HG02763 (cell line): Measurements from ENCODE around the gene ANXA1.

ENCODE experiments used
- ATAC-seq: cut with Tn5 transposase; IDR thresholded peaks from one replicate; pipeline ENCODE4 v1.9.1; 2021; ENCODE audit warnings: mild to moderate bottlenecking, moderate library complexity; ENCODE audit not compliant: unreplicated experiment

The ANXA1 gene

DNA sequence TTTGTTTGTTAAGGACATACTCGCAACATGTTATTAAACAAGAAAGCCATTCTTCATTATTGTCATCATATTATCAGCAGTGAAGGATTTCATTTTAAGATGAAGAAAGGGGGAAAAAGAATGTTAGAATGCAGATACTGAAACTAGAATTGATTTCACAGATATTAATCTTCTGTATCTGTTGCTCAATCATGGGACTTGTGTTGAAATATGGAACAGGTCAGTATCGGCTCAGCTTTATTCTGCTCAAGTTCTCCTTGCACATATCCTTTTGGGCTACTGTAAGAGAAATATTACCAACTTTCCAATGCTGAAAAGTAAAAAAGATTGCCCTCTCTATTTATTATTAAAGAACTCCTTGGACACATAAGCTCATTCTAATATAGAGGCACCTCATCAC lies 13.8 kb upstream of the ANXA1 start:
- no peak for ATAC-seq

DNA sequence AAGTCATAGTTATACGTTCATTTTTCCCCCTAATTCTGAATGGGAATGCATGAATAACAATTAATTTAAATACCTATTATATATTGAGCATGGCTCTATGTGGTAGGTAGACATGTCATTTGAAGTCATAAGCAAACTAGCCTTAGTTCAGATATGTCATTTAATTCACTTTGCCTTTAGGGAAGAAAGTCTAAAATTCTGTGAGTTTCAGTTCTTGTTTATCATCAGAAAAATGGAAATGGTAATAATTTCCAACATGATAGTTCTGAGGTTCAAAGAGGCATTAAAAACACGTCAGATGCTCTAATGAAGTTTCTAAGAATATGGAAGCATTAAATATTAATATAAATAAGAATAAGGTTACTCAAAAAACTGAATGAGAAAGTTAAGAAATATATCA lies 13.1 kb upstream of the ANXA1 start:
- ATAC-seq, result no peak

DNA sequence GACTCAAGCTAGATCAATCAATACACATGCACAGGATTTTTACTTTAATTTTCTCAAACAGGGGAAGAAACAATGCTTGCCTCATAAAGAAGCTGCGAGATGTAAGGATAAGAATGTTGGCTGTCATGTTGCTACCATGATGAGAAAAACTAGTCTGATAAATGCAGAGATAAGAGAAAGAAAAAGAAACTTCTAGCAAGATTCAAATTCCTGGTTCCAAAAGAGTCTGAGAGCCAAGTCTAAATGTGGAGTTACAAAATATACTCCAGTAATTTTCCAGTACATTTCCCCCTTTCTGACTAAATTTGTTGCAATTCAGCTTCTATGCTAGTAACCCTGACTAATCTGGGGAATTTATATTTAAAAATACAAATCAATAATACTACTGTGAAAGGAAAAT lies 10.4 kb upstream of the ANXA1 start:
- no peak for ATAC-seq

DNA sequence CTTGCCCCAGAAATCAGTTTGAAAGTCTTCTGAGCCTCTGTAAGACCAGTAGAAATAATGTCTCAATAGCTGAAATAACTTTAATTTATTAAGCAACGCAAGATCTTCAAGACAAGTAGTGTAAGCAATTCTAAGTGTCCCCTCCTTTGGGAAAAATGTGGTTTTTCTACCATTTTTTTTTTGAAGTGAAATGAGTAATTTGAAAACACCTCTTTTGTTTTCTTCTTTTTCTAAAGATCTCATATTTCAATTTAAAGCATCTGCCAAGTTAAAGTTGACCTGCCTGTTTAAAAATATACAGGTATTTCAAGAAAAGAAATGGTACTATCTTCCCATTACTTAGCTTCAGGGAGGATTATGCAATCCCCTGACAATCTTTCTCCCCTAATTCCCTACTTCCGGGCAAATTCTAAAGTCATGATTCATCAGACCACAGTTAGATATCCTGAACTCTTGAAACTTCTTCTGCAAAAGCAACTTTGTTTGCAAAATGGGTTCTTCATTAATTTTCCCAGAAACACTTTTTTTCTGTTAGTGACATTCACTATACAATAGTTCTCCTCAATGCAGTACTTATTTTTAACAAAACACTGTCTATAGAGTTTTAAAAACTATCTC lies 7.8 kb upstream of the ANXA1 start:
- ATAC-seq, result no peak

DNA sequence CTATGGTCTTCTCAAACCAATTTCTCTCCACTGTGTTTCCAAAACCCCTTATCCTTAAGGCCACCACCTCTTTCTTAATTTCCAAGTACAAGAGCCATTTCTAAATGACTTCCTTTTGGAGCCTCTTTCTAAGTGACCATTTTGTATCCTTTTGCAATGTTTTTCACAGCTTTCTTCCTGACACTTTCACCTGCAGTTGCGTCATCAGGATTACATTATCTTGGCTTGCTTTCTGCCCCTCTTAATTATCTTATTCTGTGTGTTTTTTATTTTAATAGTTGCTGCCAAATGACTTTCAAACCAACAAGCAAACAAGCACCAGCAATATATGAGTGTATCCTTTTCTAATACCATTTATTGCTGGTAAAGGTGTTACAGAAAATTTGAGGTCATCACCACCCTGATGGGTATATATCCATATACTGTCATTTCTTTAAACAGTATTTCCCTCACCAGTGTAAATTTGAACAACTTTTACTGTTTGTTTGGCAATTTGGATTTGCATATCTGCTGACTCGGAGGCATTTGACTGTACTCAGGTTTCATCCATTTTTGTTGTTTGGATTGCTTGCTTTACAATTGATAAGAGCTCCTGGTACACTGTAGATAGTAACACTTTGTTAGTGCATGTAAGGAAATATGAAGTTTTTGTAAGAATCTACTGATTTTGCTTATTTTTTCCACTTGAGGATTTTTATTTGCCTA lies 5.4 kb upstream of the ANXA1 start:
- ATAC-seq, result no peak

DNA sequence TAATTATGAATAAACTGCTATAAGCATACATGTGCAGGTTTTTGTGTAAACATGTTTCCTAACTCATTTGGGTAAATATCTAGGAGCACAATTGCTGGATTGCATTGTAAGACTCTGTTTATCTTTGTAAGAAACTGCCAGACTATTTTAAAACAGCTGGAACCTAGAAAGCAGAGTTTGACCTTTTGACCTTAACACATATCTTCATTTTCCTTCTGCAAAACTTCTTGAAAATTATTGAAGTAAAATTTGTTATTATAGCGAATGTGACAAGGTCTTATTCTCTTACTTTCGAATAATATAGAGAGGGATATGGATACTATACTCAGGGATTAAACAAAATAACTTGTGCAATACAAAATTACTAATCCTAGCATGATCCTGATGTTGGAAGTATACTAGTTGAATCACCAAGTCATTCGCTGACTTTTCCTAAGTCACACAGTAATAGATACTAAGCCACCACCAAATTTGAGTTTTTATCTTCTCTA lies 3.2 kb upstream of the ANXA1 start:
- no peak for ATAC-seq

DNA sequence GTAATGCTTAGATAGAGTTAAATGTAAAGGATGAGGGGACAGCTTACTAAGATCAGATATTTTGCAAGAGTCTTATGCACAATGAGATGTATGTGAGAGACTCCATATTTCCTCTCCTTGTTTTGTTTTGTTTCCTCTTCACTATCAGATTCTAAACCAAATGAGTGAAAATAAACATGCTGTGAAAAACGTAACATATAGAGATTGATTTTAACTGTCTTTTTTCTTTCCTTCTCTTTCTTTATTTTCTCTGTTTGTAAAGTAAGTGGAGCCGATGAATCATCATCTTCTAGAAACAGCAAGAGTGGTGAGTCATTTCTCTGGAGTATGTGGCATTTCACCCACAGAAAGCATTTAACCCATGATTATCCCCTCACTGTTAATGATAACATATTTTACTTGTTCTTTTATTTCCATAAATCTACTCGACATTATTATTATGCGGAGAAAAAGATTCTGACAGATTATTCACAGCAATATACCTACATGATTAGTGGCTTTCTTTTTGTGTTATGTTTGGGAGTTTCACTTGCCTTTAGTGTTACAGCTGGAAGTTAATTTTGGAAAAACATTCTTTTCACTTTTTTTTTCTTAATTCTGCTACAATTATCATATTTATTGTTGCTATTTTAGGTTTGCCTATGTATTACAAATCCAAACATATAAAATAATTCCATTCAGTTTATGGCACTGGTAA lies 2.1 kb upstream of the ANXA1 start:
- ATAC-seq, result peak; percentile 65

DNA sequence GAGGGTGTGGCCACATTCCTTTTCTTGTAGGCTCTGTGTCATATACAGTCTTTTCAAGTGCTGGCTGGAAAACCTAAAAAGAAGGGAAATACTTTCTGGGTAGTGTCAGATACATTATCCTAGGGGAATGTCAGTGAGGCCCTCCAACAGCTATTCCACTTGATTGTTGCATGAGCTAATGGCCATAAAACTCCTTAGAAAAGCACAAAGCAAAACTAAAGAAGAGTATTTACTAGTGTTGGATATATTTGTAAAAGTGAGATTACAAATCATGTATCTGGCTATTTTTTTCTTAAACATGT lies 829 bp downstream of the ANXA1 start:
- ATAC-seq, result no peak

DNA sequence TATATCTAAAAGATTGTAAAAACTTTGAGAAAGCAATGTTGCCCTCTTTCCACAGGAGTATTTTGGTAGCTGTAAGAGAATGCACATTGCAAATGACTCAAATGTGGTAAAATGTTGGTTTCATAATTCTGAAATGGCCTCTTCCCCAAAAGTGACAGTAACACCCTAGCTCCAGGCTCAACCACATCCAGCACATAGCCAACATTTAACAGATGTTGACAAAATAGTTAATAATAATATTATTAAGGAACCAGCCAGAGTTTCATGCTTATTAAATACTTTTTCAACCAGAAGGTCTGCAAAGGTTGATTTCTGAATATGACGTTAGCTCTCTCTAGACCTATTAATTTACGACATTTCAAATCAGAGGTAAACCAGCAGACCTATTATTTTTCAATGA lies 1.3 kb downstream of the ANXA1 start:
- peak; percentile 59 for ATAC-seq

DNA sequence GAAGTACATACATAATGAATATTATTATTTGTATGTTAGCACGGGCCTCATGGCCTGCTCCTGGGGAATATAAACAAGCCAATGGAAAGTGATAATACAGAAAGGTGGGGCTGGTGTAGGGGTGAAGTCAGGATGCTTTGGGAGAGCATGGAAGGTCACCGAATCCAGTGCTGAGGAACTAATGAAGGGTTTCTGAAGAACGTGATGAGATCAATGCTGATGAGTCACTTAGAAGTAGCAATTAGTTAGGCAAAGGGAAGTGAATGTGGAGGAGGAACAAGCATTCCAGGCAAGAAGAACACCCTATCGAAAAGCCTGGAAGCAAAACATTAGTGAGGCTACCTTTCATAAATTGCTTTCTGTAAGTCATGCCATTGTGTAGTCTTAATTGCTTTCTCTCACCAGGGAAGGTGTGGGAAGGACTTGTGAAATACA lies 2.1 kb downstream of the ANXA1 start:
- ATAC-seq, result no peak

DNA sequence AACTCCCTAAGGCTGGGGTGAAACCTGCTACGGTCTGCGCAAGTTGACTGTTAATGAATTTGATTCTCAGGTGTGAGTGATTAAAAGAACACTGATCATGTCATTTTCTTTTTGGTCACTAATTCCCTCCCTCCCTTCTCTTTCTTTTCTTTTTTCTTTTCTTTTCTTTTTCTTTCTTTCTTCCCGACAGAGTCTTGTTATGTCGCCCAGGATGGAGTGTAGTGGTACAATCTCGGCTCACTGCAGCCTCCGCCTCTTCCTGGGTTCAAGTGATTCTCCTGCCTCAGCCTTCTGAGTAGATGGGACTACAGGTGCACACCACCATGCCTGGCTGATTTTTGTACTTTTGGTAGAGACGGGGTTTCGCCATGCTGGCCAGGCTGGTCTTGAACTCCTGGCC lies 2.6 kb downstream of the ANXA1 start:
- ATAC-seq, result no peak

DNA sequence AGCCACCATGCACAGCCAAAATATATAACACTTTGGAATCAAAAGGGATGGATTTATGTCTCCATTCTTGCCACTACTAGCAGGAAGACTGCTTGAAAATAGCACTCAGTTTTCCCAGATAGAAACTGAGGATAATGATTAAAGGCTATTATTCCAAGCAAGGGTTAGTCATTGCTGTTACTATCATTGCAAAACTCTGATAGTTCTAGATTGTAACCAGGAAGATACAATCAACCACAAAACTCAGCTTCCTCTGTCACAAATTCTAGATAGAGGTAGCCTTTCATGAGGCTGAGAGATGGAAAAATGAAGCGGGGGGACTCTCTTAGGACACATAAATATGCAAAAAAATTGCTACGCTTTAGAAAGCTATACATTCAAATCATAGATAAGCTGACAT lies 3.1 kb downstream of the ANXA1 start:
- no peak for ATAC-seq

DNA sequence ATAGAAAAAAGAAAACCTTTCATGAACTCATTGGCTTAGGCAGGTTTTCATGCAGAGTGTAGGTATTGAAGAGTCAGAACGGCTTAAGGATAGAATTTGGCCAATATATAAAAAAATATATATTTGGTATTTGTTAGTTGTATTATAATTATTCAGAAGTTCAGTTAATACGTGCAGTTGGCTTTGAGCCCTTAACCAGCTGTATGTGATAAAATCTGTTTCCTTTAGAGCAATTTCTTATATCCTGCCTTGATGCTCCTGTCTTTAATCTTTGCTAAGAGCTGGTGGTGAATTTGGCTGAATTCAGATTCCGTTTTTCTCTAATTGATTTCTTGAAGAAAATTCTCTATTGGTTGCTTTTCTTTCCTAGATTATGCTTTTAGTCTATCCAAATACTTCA lies 3.7 kb downstream of the ANXA1 start:
- ATAC-seq, result no peak

DNA sequence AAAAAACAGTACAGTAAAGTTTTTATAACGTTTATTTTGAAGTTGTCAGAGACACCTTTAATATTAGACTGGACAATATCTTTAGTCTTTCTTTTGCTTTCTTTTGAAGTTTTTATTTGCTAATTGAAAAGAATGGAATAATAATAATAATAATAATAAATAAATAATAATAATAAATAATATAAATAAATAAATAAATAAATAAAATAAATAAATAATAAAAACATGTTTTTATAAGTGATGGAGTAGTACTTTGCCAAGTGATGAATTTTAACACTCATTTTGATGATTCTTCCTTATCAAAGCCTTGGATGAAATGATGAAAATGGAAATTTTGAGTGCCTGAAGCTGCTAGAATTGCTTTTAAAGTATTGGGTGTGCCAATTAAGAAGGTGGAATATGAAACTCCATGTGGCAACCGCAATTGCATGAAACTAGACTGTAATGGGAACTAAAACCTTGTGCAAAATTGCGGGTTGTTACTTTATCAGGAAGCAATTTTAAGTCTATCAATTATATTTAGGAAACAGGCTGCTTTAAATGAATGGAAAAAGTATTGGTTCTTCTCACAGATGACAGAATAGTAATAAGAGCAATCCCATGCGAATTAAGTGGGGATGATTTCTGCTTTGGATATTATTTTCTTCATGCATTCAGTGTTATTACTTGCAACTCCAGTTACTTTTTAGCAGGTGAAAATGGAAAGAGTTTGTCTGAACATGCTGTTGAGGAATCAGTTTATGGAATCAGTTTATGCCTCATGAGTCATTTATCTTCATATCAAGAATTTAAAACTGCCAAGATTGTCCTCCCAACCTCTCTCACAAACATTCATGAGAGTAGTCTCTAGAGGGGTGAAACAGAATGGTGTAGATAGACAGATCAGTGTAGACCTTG lies 4.6 kb downstream of the ANXA1 start:
- no peak for ATAC-seq

DNA sequence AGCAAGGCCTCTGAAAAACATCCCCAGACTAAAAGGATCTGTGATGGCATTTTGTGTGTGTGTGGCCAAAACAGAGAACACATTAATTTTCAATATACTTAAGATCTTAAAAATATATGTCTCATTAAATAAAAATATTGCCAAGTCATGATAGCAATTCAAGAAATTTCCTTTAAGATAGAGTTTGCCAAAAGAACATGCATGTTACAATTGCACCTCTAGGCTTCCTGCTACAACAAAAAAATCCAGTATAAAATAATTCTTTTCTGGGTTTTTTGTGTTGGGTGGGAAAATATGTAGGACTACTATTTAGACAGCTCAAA lies 5.2 kb downstream of the ANXA1 start:
- no peak for ATAC-seq

DNA sequence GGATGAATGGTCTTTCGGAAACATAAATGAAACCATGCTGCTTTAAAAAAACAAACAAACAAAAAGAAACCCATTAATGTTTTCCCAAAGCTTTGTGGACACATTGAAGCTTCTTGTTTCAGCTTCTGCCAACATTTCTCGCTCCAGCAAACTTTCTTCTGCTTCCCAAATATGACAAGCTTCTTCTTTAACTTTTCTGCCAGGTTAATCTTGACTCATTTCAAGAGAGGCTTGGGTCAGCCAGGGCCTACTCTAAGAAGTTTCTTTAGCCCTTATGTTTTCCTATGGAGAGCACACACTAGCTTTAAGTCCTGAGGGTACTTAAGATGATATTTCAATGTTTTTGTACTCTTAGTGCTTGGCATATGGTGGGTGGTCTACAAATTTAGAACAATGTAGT lies 6.1 kb downstream of the ANXA1 start:
- ATAC-seq, result no peak

DNA sequence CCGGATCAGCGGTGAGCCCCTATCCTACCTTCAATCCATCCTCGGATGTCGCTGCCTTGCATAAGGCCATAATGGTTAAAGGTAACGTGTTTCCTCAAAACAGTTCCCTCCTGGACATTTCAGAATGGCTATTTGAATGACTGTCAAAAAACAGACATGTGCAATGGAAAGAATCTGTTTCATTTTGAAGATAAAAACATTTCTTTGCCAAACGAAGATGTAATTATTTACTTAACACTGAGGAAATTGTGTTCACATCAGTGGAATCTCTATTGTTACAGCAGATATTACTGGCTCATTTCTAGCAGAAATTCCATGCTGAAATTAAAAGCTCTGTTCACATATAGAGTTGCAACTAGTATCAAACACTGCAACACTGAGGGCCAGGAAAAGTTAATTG lies 7.1 kb downstream of the ANXA1 start:
- no peak for ATAC-seq

DNA sequence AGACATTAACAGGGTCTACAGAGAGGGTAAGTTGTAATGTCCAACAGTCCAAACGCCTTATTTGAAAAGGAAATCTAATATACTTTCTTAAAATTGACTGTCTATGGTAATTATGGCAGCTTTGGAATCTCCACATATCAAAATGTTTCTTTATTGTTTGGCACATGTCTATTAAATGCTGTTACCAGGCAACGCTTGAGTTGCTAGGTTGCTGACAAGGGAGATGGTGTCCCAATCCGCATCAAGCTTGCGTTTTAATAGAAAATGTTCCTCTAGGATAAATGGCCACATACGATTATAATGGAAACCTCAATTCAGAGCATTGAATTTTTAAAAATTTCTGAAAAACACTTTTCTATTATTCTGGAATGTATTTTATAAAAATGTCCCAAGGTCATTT lies 9.2 kb downstream of the ANXA1 start:
- no peak for ATAC-seq

DNA sequence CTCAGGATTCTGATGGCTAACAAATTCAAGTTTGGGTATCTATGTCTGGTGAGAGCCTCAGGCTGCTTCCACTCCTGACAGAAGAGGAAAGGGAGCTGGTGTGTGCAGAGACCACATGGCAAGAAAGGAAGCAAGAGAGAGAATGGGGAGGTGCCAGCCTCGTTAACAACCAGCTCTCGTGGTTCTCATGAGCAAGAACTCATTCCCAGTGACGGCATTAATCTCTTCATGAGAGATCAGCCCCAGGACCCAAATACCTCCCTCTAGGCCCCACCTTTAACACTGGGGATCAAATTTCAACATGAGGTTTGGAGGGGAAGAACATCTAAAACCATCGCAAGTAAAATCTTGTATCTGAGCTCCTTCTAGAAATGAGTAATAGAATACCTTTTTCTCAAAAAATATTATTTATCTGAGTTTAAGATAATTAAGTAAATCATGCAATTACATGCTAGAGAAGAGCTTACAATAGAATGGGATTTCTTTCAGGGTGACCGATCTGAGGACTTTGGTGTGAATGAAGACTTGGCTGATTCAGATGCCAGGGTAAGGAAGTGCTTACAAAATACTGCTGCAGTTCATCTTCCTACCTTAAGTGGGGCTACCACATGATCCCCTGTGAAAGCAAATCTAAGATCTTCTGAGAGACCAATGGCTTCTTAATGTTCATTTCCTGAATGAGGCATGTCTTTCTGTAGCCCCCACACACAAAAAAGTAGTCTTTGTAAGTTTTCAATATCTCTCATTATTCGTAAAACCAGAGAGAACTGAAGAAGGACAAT lies 11.5 kb downstream of the ANXA1 start:
- no peak for ATAC-seq

DNA sequence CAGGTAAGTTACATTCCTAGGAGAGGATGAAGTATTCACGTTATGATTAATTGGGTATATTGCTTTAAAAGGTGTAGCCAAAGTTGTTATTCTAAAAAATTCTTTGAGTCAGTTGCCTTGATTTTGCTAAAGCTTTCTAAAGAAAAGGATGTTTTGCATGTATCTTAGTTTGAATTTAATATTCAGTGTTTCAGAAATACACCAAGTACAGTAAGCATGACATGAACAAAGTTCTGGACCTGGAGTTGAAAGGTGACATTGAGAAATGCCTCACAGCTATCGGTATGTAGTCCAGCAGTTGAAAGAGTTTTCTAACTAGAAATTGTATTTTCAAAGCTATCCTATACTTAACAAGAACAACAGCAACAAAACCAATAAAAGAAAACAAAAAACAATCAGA lies 14.2 kb downstream of the ANXA1 start:
- no peak for ATAC-seq

DNA sequence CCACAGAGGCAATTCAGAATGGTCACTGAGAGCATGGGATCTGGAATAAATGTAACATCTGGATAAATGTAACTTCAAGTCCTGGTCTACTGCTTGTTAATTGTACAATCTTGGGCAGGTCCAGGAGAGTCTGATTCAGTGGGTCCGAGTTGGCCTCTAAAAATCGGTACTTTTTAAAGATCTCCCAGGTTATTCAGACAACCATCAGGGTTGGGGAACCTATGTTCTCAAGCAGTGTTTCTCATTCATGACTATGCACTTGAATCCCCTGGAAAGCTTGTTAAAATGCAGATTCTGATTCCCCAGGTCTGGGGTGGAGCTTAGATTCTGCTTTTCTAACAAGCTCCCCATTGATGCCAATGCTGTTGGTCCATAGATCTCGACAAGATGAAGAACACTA lies 14.8 kb downstream of the ANXA1 start:
- ATAC-seq, result no peak
